HAP-1 (cell line): ENCODE results near the gene OR2T6.
"Not testable (repeated sequence)": the region's sequence is repeated elsewhere in the genome, so short reads cannot be mapped to it uniquely, and the experiment has no call there.

Source experiments
- DNase-seq, 2 experiments: peaks; one replicate each; pipeline ENCODE4 v3.0.0-alpha.2; 2016 to 2020; ENCODE audit warnings: low spot score in 2 of 2
- H3K27me3 ChIP-seq: fragments of 250-450 bp; sonication (Bioruptor Pico); 2 replicates; pipeline ENCODE4 v1.5.1; 2020; ENCODE audit warnings: low read depth, mild to moderate bottlenecking, moderate library complexity
- H3K36me3 ChIP-seq: fragments of 250-450 bp; sonication (Bioruptor Pico); replicated peaks from 2 replicates; pipeline ENCODE4 v1.5.1; 2020; ENCODE audit warnings: mild to moderate bottlenecking
- H3K4me1 ChIP-seq: fragments of 250-450 bp; sonication (Bioruptor Pico); 2 replicates; pipeline ENCODE4 v1.5.1; 2020; ENCODE audit warnings: mild to moderate bottlenecking
- H3K4me3 ChIP-seq: fragments of 250-450 bp; sonication (Bioruptor Pico); 2 replicates; pipeline ENCODE4 v1.5.1; 2020; ENCODE audit warnings: mild to moderate bottlenecking, moderate library complexity
- H3K9me3 ChIP-seq: fragments of 250-450 bp; sonication (Bioruptor Pico); 2 replicates; pipeline ENCODE4 v1.5.1; 2020; ENCODE audit warnings: mild to moderate bottlenecking, moderate library complexity
- in situ Hi-C: fragments of 300-500 bp; cut with MboI; formaldehyde crosslinking; loops from 3 replicates; pipeline ENCODE4 v1.14.3; 2020; ENCODE audit warnings: low sequenced_read_pairs, inconsistent platforms, mixed read lengths

OR2T6 gene

DNA sequence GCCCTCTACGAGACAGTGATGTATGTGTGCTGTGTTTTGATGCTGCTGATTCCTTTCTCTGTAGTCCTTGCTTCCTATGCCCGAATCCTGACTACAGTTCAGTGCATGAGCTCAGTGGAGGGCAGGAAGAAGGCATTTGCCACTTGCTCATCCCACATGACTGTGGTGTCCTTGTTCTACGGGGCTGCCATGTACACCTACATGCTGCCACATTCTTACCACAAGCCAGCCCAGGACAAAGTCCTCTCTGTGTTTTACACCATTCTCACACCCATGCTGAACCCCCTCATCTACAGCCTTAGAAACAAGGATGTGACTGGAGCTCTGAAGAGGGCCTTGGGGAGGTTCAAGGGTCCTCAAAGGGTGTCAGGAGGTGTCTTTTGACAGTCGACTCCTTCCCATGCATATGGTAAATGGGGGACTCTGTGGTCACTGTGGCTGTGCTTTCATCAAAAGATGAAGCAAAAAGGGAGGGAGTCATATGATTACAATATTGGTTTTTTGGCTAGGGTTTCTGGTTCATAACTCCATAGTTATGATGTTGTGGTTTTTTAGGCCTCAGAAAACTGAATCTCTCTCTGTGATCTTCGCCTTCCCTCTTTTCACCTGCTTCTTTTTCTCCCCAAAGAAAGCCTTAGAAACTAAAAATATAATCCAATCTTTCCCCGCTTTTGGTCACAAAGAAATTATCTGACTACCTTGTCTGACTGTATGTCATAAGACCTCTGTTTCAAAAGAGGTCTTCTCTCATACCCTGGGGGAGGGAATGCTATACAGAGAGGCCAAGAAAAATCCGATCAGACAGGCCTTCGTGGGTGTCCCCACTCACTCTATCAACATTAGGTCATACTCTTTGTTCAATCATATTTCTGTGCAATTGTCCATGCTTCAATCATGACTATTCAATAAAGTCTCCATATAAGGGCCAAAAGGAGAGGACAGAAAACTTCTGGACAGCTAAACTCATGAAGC is 31.5 kb downstream of the OR2T6 start:
- Histone ChIP-seq H3K36me3 (no peaks in the 10 kb centered on the region), H3K9me3 (no peaks in the 10 kb centered on the region), H3K4me3 (no peak overlapping the region), H3K4me1 (no peaks in the 10 kb centered on the region), H3K27me3 (no peaks in the 10 kb centered on the region)
- DNase-seq: no peak
- in situ Hi-C loops: no loop called here

DNA sequence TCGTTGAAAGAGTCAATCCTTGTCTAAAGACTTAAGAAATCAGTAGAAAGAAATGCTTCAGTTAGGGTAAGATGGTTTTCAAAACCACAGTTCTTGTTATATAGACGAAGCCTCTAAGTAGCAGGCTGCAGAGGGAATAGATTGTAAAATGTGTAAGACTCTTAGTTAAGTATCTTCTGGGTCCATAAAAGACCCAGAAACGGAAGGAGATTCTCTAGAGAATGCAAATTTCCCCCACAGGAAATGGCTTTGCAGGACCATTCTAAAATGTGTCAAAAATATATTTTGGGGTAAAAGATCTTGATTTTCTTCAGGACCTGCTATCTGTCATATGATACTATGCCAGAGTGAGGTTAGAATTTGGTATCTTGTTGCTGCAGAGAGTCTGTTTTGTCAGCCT is 40.7 kb downstream of the OR2T6 start:
- peaks cover 2% of the 10 kb centered on the region for H3K9me3 ChIP-seq
- no peaks in the 10 kb centered on the region for H3K4me1 ChIP-seq
- no peak overlapping the region for H3K4me3 ChIP-seq
- H3K27me3 ChIP-seq: no peaks in the 10 kb centered on the region
- no peak for DNase-seq
- in situ Hi-C loops: no loop called here
- H3K36me3 ChIP-seq: no peaks in the 10 kb centered on the region

DNA sequence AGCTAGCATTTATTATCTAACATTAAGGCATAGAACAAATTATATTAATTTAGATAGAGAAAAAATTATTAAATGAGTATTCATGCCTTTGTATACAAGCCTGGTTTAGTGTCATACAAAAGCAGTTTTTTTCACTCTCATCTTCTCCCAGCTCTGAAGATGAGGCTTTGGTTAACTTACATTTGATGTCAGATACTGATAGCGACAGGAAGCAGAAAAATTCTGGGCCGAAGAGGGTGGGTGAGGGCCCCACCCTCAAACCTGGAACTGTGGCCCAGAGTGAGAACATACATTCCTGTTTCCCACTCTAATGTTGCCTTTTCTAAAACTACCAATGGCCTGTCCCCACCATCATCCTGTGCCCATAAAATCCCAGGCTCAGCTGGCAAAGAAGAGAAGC is 42.3 kb downstream of the OR2T6 start:
- no peak for DNase-seq
- no peaks in the 10 kb centered on the region for H3K27me3 ChIP-seq
- in situ Hi-C loops: no loop called here

DNA sequence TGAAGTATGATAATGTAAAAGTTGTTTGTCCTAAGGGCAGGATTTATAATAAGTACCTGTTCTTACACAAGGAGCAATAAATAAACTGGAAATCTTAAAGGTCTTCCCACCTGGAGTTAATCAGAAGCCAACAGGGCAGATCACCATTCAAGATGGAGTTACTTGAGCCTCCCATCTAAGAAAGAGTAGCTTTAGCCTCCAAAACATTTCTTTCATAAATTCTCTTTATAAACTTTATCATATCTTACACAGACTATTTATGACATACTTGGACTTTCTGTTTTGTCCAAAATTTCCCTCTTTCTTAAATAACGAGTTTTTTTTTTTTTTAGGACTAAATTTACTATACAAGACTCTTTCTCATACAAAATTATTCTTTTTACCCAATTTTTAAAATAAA is 45.8 kb downstream of the OR2T6 start:
- in situ Hi-C loops: no loop called here

More for the DNA sequence above, 42.3 kb downstream of the OR2T6 start:
- H3K36me3 ChIP-seq: no peaks in the 10 kb centered on the region
- no peak overlapping the region for H3K4me3 ChIP-seq
- no peaks in the 10 kb centered on the region for H3K4me1 ChIP-seq
- peaks cover 2% of the 10 kb centered on the region for H3K9me3 ChIP-seq

DNA sequence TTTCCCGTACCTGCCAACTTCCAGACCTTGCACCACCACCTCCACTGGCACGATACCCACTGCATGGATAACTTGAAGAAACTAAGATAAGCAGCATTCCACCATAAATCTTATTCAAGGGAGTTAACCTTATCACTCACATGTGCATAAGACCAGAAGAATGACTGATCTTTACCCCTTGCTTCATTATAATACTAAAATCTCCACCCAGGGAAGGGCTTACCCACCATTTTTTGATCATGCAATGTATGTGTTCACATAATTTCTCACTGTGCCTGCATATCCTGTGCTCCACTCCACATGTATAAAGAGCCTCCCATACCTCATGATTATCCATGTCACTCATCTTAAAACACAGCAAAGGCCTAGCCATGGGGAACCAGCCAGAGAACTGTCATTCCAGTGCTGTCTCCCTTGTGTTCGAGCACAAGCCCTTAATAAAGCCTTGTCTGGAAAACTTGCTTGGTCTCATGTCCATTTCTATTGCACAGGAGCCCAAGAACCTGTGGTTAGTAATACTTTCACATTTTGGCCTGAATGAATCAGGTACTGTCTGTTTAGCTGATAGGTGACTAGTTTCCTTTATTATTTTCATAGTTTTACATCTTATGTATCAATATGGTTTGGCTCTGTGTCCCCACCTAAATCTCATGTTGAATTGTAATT is 52.1 kb downstream of the OR2T6 start:
- DNase-seq, H3K27me3 ChIP-seq, H3K4me1 ChIP-seq, H3K9me3 ChIP-seq, H3K4me3 ChIP-seq, in situ Hi-C loops, H3K36me3 ChIP-seq: not testable (repeated sequence)

More for the DNA sequence above, 45.8 kb downstream of the OR2T6 start:
- Histone ChIP-seq H3K9me3 (no peaks in the 10 kb centered on the region; the same call in 1 of the 2 replicates), H3K36me3 (no peaks in the 10 kb centered on the region), H3K4me3 (no peak overlapping the region), H3K27me3 (no peaks in the 10 kb centered on the region), H3K4me1 (no peaks in the 10 kb centered on the region)
- DNase-seq: no peak

DNA sequence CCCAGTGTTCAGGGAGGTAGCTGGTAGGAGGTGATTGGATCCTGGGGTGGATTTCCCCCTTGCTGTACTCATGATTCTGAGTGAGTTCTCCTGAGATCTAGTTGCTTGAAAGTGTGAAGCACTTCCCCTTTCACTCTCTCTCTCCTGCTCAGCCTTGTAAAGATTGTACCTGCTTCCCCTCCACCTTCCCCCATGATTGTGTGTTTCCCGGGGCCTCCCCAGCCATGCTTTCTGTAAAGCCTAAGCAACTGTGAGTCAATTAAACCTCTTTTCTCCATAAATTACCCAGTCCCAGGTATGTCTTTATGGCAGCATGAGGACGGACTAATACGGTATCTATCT is 52.6 kb downstream of the OR2T6 start:
- H3K36me3 ChIP-seq, H3K4me3 ChIP-seq, DNase-seq, H3K9me3 ChIP-seq, in situ Hi-C loops, H3K4me1 ChIP-seq, H3K27me3 ChIP-seq: not testable (repeated sequence)

DNA sequence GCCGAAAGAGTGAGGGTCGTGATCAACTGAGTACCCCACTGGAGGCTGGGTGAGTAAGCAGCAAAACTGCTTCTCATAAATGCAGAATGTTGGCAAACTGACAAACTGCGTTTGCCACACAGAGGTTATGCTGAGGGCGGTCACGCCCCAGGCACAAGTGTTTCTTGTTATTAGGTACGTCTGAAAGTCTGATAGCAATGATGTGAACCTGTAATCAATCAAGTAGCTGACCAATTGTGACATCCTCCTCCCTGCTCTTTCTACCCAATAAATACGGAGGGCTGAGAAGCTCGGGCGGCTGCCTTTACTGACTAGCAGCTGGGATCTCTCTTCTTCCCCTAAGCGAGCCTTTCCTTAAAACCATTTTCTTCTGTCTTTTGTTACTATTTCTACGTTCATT is 56.1 kb downstream of the OR2T6 start:
- H3K9me3 ChIP-seq, H3K36me3 ChIP-seq, DNase-seq, H3K27me3 ChIP-seq, H3K4me1 ChIP-seq, in situ Hi-C loops, H3K4me3 ChIP-seq: not testable (repeated sequence)

DNA sequence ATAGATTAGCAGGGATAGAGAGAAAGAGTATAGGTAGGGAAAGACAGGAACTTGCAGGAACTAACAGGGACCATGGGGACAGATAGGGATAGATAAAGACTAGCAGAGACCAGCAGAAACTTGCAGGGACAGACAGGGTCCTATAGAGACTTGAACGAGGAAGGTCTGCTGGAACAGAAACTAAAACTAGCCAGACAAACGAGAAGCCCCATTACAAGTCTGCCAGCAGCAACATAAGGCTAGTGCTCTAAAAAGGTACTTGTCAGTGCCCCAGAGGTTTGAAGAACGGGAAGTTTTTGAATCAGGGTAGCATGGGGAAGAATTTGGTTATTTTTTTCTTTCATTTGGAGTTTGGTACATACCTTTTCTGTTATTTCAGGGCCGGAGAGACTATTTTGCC is 56.7 kb downstream of the OR2T6 start:
- in situ Hi-C loops, H3K4me1 ChIP-seq, DNase-seq, H3K36me3 ChIP-seq, H3K27me3 ChIP-seq, H3K4me3 ChIP-seq, H3K9me3 ChIP-seq: not testable (repeated sequence)

DNA sequence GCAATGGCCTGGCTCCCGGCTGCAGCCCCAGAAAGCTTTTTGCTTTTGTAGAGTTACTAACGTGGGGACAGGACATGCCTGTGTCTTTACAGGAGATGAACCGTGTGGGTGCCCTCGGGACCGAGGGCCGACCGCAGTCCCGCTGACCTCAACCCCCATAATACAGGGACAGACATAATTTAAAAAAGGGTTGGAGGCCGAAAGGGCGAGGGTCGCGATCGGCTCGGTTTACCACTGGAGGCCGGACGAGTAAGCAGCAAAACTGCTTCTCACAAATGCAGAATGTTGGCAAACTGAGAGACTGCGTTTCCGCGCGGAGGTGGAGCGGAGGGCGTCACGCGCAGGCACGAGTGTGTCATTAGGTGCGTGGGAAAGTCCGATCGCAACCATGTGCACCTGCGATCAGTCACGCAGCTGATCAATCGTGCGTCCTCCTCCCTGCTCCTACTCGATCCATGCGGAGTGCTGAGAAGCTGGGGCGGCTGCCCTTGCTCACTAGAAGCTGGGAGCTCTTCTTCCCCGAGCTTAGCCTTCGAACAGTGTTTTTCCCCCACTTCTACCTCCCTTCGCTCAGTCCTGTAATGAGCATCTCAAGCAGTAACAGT is 58.4 kb downstream of the OR2T6 start:
- DNase-seq, in situ Hi-C loops, H3K4me1 ChIP-seq, H3K4me3 ChIP-seq, H3K27me3 ChIP-seq, H3K9me3 ChIP-seq, H3K36me3 ChIP-seq: not testable (repeated sequence)

DNA sequence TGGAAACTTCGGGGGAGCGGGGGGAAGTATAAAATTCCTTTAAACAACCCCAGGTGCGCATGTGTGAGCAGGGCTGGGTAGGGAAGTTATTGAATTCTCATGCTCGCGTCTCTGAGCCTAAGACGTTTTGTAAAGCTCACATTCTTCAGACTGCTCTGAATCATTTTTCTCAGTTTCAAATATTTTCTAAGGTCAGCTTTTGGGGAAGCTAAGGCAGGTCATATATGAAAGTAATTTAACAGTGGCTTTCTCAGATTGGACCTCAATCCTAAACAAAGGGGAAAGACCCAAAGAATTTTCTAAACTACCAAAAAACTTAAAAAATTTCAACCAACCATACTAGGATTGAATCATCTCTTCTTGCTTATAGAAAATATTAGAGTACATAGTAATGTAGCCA is 59.4 kb downstream of the OR2T6 start:
- H3K4me3 ChIP-seq, DNase-seq, in situ Hi-C loops, H3K36me3 ChIP-seq, H3K9me3 ChIP-seq, H3K4me1 ChIP-seq, H3K27me3 ChIP-seq: not testable (repeated sequence)

DNA sequence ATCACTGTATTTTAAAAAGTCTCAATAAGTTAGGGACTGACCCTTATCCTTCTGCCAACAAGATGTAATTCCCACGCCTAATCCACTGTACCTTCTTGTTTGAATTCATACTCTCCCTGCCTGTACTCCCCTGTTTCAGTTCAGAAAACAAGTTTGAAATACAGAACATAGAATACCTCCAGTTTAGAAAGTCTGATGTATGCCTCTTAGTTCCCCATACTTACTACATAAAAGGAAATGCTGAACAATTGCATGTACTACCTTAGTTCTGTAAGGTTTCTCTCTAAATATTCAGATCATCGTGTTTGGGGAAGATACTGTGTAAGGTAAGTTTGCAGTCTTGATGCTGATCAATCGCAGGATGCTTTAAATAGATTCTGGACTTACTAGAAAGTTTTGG is 60.8 kb downstream of the OR2T6 start:
- H3K27me3 ChIP-seq, H3K36me3 ChIP-seq, H3K9me3 ChIP-seq, in situ Hi-C loops, H3K4me3 ChIP-seq, DNase-seq, H3K4me1 ChIP-seq: not testable (repeated sequence)

DNA sequence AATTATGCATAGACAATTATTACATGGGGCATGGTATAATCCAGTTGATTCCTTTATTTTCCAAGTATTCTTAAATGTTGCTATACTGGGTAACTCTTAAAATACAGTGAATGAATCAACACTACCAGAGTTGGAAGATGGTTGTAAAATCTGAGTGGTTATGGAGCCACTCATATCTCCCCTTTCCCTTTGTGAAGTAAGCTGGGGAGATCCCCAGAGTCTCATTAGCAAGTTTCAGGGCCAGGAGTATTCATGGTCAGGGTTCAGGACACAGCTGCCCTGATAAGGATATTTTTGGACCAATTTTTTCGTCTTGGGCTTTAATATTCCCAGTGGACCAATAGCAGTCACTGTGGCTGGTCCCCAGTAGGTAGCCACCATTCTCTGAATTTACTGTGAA is 63.1 kb downstream of the OR2T6 start:
- H3K4me3 ChIP-seq, H3K27me3 ChIP-seq, H3K4me1 ChIP-seq, H3K36me3 ChIP-seq, in situ Hi-C loops, H3K9me3 ChIP-seq, DNase-seq: not testable (repeated sequence)

DNA sequence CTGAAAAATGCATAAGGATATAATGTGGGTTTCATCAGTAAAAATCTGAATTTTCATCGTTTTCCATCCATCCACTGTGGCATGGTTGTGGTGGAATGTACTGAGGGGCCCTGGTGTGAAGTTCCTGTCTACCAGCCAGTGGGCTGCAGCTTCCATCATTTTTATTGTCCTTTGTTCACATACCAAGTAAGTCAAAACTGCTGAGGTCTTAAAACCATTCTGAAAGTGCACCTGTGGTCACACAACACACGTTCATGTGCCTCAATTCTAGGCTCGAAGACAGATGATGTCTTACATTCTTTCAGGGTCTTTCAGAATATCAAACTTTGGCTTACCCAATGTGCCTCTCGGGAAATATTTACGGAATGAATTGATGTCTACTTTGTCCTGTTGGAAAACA is 63.7 kb downstream of the OR2T6 start:
- H3K9me3 ChIP-seq, H3K27me3 ChIP-seq, DNase-seq, in situ Hi-C loops, H3K4me3 ChIP-seq, H3K4me1 ChIP-seq, H3K36me3 ChIP-seq: not testable (repeated sequence)
